AG09319 (cell line): ENCODE results near the gene FLAD1.

Experiments used
- DNase-seq: peaks from one replicate; pipeline ENCODE4 v3.0.0-alpha.2; 2010; ENCODE audit warnings: low read depth; ENCODE audit errors: extremely low read depth
- CTCF ChIP-seq: IDR thresholded peaks from 2 replicates; pipeline ENCODE4 v1.5.1; 2011; ENCODE audit warnings: low read depth, mild to moderate bottlenecking, inconsistent platforms, low read length, moderate library complexity

The FLAD1 gene

GRCh38 chr1:155017946-155018316 lies 34.8 kb downstream of the FLAD1 start:
- TF ChIP-seq CTCF, result no peak
- DNase-seq, result no peak

- no peak for DNase-seq
- no peak for TF ChIP-seq CTCF
Measured at GRCh38 chr1:155018617-155019348, 35.6 kb downstream of the FLAD1 start.

- no peak for DNase-seq
- TF ChIP-seq CTCF, result no peak
Measured at GRCh38 chr1:155019377-155020245, 36.5 kb downstream of the FLAD1 start.

GRCh38 chr1:155022136-155022926 lies 39.2 kb downstream of the FLAD1 start:
- TF ChIP-seq CTCF, result no peak
- DNase-seq, result no peak

GRCh38 chr1:155022927-155023236 lies 39.7 kb downstream of the FLAD1 start:
- no peak for TF ChIP-seq CTCF
- DNase-seq, result no peak

- DNase-seq, result no peak
- no peak for TF ChIP-seq CTCF
Measured at GRCh38 chr1:155023627-155024026, 40.5 kb downstream of the FLAD1 start.
